HEK293 (cell line): ENCODE measurements around the gene HOXA11.

Source experiments
- CTCF ChIA-PET: fragments of 350-600 bp; formaldehyde crosslinking; extraction: SDS; loops from one replicate; lab custom pipeline; 2021; ENCODE audit warnings: antibody characterized with exemption; lab: Yijun Ruan, JAX
- POLR2A ChIA-PET: fragments of 300-600 bp; formaldehyde crosslinking; extraction: SDS; loops from one replicate; lab custom pipeline; 2020; ENCODE audit warnings: antibody characterized with exemption, inconsistent platforms; lab: Yijun Ruan, JAX
- H3K27ac ChIP-seq: fragments of 200-500 bp; sonication (Bioruptor generic); 2 replicates; pipeline ENCODE4 v1.5.1; 2014; ENCODE audit warnings: low read depth, low read length, control low read depth, inconsistent platforms; ENCODE audit errors: extremely low read depth
- H3K36me3 ChIP-seq, 2 experiments: fragments of 200-500 bp in 1 of 2; sonication (Bioruptor generic) in 1 of 2; 1 replicate in 1 of 2; 2 replicates in 1 of 2; pipeline ENCODE4 v1.5.1; 2014 to 2017; ENCODE audit warnings: inconsistent platforms in 2 of 2, low read length in 2 of 2; ENCODE audit not compliant: control insufficient read depth in 2 of 2, insufficient read depth in 1 of 2
- H3K4me1 ChIP-seq: fragments of 200-500 bp; sonication (Bioruptor generic); 2 replicates; pipeline ENCODE4 v1.5.1; 2014; ENCODE audit warnings: mild to moderate bottlenecking, low read length, inconsistent platforms; ENCODE audit not compliant: control insufficient read depth, insufficient read depth
- H3K4me3 ChIP-seq: 2 replicates; pipeline ENCODE4 v1.5.1; 2011; ENCODE audit warnings: low read depth, mild to moderate bottlenecking, control low read depth, low read length, moderate library complexity
- H3K9me3 ChIP-seq: fragments of 200-500 bp; sonication (Bioruptor generic); 2 replicates; pipeline ENCODE4 v1.5.1; 2014; ENCODE audit warnings: low read depth, low read length, inconsistent platforms; ENCODE audit not compliant: control insufficient read depth, insufficient read depth
- EGR2 ChIP-seq: fragments of 450-650 bp; formaldehyde crosslinking; IDR thresholded peaks from 2 replicates; pipeline ENCODE4 v1.5.1; 2016; ENCODE audit warnings: low read depth, missing biosample characterization, missing genetic modification characterization
- FEZF1 ChIP-seq: fragments of 450-650 bp; formaldehyde crosslinking; IDR thresholded peaks from 2 replicates; pipeline ENCODE4 v1.5.1; 2016; ENCODE audit warnings: missing biosample characterization, missing genetic modification characterization
- GLIS2 ChIP-seq: fragments of 450-650 bp; formaldehyde crosslinking; IDR thresholded peaks from 2 replicates; pipeline ENCODE4 v1.5.1; 2016; ENCODE audit warnings: missing biosample characterization, missing genetic modification characterization
- PRDM1 ChIP-seq: fragments of 450-650 bp; formaldehyde crosslinking; IDR thresholded peaks from 2 replicates; pipeline ENCODE4; 2016; ENCODE audit warnings: missing biosample characterization, missing genetic modification characterization
- SP2 ChIP-seq: fragments of 450-650 bp; formaldehyde crosslinking; IDR thresholded peaks from 2 replicates; pipeline ENCODE4 v1.5.1; 2016; ENCODE audit warnings: missing biosample characterization, missing genetic modification characterization
- WT1 ChIP-seq: fragments of 450-650 bp; formaldehyde crosslinking; IDR thresholded peaks from 2 replicates; pipeline ENCODE4 v1.5.1; 2016; ENCODE audit warnings: missing biosample characterization, missing genetic modification characterization
- ZBTB11 ChIP-seq: fragments of 450-650 bp; formaldehyde crosslinking; conservative IDR thresholded peaks from 2 replicates; pipeline ENCODE4 v1.5.1; 2016; ENCODE audit warnings: low read depth, missing biosample characterization, missing genetic modification characterization
- ZBTB17 ChIP-seq: fragments of 450-650 bp; formaldehyde crosslinking; IDR thresholded peaks from 2 replicates; pipeline ENCODE4 v1.5.1; 2016; ENCODE audit warnings: missing biosample characterization, missing genetic modification characterization
- ZBTB20 ChIP-seq: fragments of 450-650 bp; formaldehyde crosslinking; IDR thresholded peaks from 2 replicates; pipeline ENCODE4 v1.5.1; 2016; ENCODE audit warnings: missing biosample characterization, missing genetic modification characterization
- ZBTB8A ChIP-seq: fragments of 450-650 bp; formaldehyde crosslinking; IDR thresholded peaks from 2 replicates; pipeline ENCODE4 v1.5.1; 2016; ENCODE audit warnings: missing biosample characterization, missing genetic modification characterization
- ZFHX2 ChIP-seq: fragments of 450-650 bp; formaldehyde crosslinking; conservative IDR thresholded peaks from 2 replicates; pipeline ENCODE4 v1.5.1; 2016; ENCODE audit warnings: missing biosample characterization, missing genetic modification characterization
- ZFP3 ChIP-seq: fragments of 450-650 bp; formaldehyde crosslinking; IDR thresholded peaks from 2 replicates; pipeline ENCODE4 v1.5.1; 2016; ENCODE audit warnings: low read depth, missing biosample characterization, missing genetic modification characterization
- ZFP37 ChIP-seq: fragments of 450-650 bp; formaldehyde crosslinking; IDR thresholded peaks from 2 replicates; pipeline ENCODE4 v1.5.1; 2016; ENCODE audit warnings: missing biosample characterization, missing genetic modification characterization
- ZNF121 ChIP-seq: fragments of 450-650 bp; formaldehyde crosslinking; IDR thresholded peaks from 2 replicates; pipeline ENCODE4 v1.5.1; 2016; ENCODE audit warnings: missing biosample characterization, missing genetic modification characterization
- ZNF335 ChIP-seq: fragments of 450-650 bp; formaldehyde crosslinking; conservative IDR thresholded peaks from 2 replicates; pipeline ENCODE4 v1.5.1; 2016; ENCODE audit warnings: missing biosample characterization, missing genetic modification characterization
- ZNF366 ChIP-seq: fragments of 450-650 bp; formaldehyde crosslinking; conservative IDR thresholded peaks from 2 replicates; pipeline ENCODE4 v1.5.1; 2016; ENCODE audit warnings: missing biosample characterization, missing genetic modification characterization
- ZNF394 ChIP-seq: fragments of 450-650 bp; formaldehyde crosslinking; IDR thresholded peaks from 2 replicates; pipeline ENCODE4 v1.5.1; 2016; ENCODE audit warnings: missing biosample characterization, missing genetic modification characterization, mild to moderate bottlenecking, moderate library complexity, borderline replicate concordance
- ZNF423 ChIP-seq: fragments of 450-650 bp; formaldehyde crosslinking; IDR thresholded peaks from 2 replicates; pipeline ENCODE4 v1.5.1; 2016; ENCODE audit warnings: missing biosample characterization, missing genetic modification characterization
- ZNF596 ChIP-seq: fragments of 450-650 bp; IDR thresholded peaks from 2 replicates; pipeline ENCODE4 v1.5.0; 2018; ENCODE audit warnings: missing biosample characterization, mild to moderate bottlenecking, missing genetic modification characterization, moderate library complexity
- ZNF677 ChIP-seq: fragments of 450-650 bp; IDR thresholded peaks from 2 replicates; pipeline ENCODE4 v1.5.0; 2018; ENCODE audit warnings: missing biosample characterization, mild to moderate bottlenecking, missing genetic modification characterization, moderate library complexity
- ZNF776 ChIP-seq: fragments of 450-650 bp; formaldehyde crosslinking; IDR thresholded peaks from 2 replicates; pipeline ENCODE4 v1.5.0; 2017; ENCODE audit warnings: missing biosample characterization, missing genetic modification characterization, borderline replicate concordance
- ZNF837 ChIP-seq: fragments of 450-650 bp; formaldehyde crosslinking; IDR thresholded peaks from 2 replicates; pipeline ENCODE4 v1.5.1; 2016; ENCODE audit warnings: missing biosample characterization, missing genetic modification characterization
- TF ChIP-seq, protein P1 (sequence below): fragments of 450-650 bp; formaldehyde crosslinking; IDR thresholded peaks from 2 replicates; pipeline ENCODE4 v1.5.1; 2016; ENCODE audit warnings: missing biosample characterization, missing genetic modification characterization
- TF ChIP-seq, protein P2 (sequence below): fragments of 450-650 bp; formaldehyde crosslinking; IDR thresholded peaks from 2 replicates; pipeline ENCODE4 v1.5.1; 2016; ENCODE audit warnings: missing biosample characterization, missing genetic modification characterization
- TF ChIP-seq, protein P3 (sequence below): fragments of 450-650 bp; formaldehyde crosslinking; IDR thresholded peaks from 2 replicates; pipeline ENCODE4 v1.5.1; 2016; ENCODE audit warnings: missing biosample characterization, missing genetic modification characterization

The HOXA11 gene

GRCh38 chr7:27139334-27140125 lies 45.5 kb downstream of the HOXA11 start:
- POLR2A ChIA-PET, result interaction anchor here (0.6 to 1.3 kb wide), 2 partner anchors 19 to 21 kb away, joined by 3 read pairs; no protein-coding TSS in a partner anchor
- peak; percentile 66 for TF ChIP-seq ZNF366 (tag by site-specific recombination)
- peak; percentile 87 for TF ChIP-seq PRDM1 (tag by site-specific recombination)
- no peak for TF ChIP-seq ZBTB11 (tag by site-specific recombination)
- TF ChIP-seq ZBTB20, result 0 out of 2 replicates have a peak, but pooled peaks have one; percentile 25
- peak; percentile 70 for TF ChIP-seq GLIS2 (tag by site-specific recombination)
- peak; percentile 56; the same call in 1 of the 2 replicates for TF ChIP-seq ZNF423 (tag by site-specific recombination)
- no peak for TF ChIP-seq ZFHX2
- no peak for TF ChIP-seq ZNF677 (tag by site-specific recombination)
- peak; percentile 10; the same call in 1 of the 2 replicates for TF ChIP-seq SP2
- TF ChIP-seq, protein P1, sequence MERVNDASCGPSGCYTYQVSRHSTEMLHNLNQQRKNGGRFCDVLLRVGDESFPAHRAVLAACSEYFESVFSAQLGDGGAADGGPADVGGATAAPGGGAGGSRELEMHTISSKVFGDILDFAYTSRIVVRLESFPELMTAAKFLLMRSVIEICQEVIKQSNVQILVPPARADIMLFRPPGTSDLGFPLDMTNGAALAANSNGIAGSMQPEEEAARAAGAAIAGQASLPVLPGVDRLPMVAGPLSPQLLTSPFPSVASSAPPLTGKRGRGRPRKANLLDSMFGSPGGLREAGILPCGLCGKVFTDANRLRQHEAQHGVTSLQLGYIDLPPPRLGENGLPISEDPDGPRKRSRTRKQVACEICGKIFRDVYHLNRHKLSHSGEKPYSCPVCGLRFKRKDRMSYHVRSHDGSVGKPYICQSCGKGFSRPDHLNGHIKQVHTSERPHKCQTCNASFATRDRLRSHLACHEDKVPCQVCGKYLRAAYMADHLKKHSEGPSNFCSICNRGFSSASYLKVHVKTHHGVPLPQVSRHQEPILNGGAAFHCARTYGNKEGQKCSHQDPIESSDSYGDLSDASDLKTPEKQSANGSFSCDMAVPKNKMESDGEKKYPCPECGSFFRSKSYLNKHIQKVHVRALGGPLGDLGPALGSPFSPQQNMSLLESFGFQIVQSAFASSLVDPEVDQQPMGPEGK (tag by site-specific recombination), result peak; percentile 89
- TF ChIP-seq, protein P2, sequence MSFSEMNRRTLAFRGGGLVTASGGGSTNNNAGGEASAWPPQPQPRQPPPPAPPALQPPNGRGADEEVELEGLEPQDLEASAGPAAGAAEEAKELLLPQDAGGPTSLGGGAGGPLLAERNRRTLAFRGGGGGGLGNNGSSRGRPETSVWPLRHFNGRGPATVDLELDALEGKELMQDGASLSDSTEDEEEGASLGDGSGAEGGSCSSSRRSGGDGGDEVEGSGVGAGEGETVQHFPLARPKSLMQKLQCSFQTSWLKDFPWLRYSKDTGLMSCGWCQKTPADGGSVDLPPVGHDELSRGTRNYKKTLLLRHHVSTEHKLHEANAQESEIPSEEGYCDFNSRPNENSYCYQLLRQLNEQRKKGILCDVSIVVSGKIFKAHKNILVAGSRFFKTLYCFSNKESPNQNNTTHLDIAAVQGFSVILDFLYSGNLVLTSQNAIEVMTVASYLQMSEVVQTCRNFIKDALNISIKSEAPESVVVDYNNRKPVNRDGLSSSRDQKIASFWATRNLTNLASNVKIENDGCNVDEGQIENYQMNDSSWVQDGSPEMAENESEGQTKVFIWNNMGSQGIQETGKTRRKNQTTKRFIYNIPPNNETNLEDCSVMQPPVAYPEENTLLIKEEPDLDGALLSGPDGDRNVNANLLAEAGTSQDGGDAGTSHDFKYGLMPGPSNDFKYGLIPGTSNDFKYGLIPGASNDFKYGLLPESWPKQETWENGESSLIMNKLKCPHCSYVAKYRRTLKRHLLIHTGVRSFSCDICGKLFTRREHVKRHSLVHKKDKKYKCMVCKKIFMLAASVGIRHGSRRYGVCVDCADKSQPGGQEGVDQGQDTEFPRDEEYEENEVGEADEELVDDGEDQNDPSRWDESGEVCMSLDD (tag by site-specific recombination), result peak; percentile 51; the same call in 1 of the 2 replicates
- TF ChIP-seq ZNF837 (tag by site-specific recombination), result no peak
- peak; percentile 98 for TF ChIP-seq ZNF596 (tag by site-specific recombination)
- no peak for TF ChIP-seq EGR2 (tag by site-specific recombination)
- TF ChIP-seq ZNF776 (tag by site-specific recombination), result no peak
- peak; percentile 60 for TF ChIP-seq ZBTB8A
- no peak for TF ChIP-seq ZFP3 (tag by site-specific recombination)
- peak; percentile 15; the same call in 1 of the 2 replicates for TF ChIP-seq ZNF335 (tag by site-specific recombination)
- 0 out of 2 replicates have a peak, but pooled peaks have one; percentile 13 for TF ChIP-seq ZFP37 (tag by site-specific recombination)
- no peak for TF ChIP-seq WT1 (tag by site-specific recombination)
- peak; percentile 100 for TF ChIP-seq FEZF1 (tag by site-specific recombination)
- no peak for TF ChIP-seq ZNF121 (tag by site-specific recombination)
- TF ChIP-seq ZNF394 (tag by site-specific recombination), result 0 out of 2 replicates have a peak, but pooled peaks have one; percentile 36
- peak; percentile 56; the same call in 1 of the 2 replicates for TF ChIP-seq ZBTB17 (tag by site-specific recombination)
- TF ChIP-seq, protein P3, sequence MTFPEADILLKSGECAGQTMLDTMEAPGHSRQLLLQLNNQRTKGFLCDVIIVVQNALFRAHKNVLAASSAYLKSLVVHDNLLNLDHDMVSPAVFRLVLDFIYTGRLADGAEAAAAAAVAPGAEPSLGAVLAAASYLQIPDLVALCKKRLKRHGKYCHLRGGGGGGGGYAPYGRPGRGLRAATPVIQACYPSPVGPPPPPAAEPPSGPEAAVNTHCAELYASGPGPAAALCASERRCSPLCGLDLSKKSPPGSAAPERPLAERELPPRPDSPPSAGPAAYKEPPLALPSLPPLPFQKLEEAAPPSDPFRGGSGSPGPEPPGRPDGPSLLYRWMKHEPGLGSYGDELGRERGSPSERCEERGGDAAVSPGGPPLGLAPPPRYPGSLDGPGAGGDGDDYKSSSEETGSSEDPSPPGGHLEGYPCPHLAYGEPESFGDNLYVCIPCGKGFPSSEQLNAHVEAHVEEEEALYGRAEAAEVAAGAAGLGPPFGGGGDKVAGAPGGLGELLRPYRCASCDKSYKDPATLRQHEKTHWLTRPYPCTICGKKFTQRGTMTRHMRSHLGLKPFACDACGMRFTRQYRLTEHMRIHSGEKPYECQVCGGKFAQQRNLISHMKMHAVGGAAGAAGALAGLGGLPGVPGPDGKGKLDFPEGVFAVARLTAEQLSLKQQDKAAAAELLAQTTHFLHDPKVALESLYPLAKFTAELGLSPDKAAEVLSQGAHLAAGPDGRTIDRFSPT (tag by site-specific recombination), result 0 out of 2 replicates have a peak, but pooled peaks have one; percentile 12

More at GRCh38 chr7:27139334-27140125, 45.5 kb downstream of the HOXA11 start:
- Histone ChIP-seq H3K4me1 (peaks cover 38% of the 10 kb centered on the region), H3K4me3 (no peak overlapping the region), H3K9me3 (no peaks in the 10 kb centered on the region), H3K36me3 (peaks cover 0 to 40% of the 10 kb centered on the region in 2 experiments; a peak in 1 of 3 replicates), H3K27ac (peak overlapping the region; percentile 98)
- CTCF ChIA-PET, result interaction anchor here (1.2 to 2.5 kb wide), 3 partner anchors 9 to 289 kb away, joined by 3 to 12 read pairs (median 4); no protein-coding TSS in a partner anchor
